ENCODE results near the gene SLC36A1.

Gene SLC36A1

GRCh38 chr5:151528996-151529395 is 81.6 kb downstream of the SLC36A1 start:
- no peak overlapping the region for H3K4me2 ChIP-seq (ENCODE audit: low read length)
- H3K9me3 ChIP-seq (ENCODE audit: control insufficient read depth, low read length): no peaks in the 10 kb centered on the region
- no peak overlapping the region for H3K9ac ChIP-seq
- TF ChIP-seq CTCF (IDR thresholded peaks at IDR 0.05): no peak
- no peak overlapping the region for H2AFZ ChIP-seq
- no peaks in the 10 kb centered on the region for H3K27me3 ChIP-seq (ENCODE audit: control insufficient read depth, insufficient read depth, low read length)
- no peak overlapping the region for H3K27ac ChIP-seq
- H3K36me3 ChIP-seq (ENCODE audit: control insufficient read depth, insufficient read depth, low read length): no peaks in the 10 kb centered on the region
- H3K4me1 ChIP-seq: no peaks in the 10 kb centered on the region
- H3K79me2 ChIP-seq: peaks cover 3% of the 10 kb centered on the region
- no peak overlapping the region for H3K4me3 ChIP-seq (ENCODE audit: low read depth, low read length)

- H3K4me2 ChIP-seq (ENCODE audit: low read length): no peak overlapping the region
- TF ChIP-seq CTCF (IDR thresholded peaks at IDR 0.05): no peak
These were observed 84.2 kb downstream of the SLC36A1 start for GRCh38 chr5:151531581-151531980.

GRCh38 chr5:151532416-151532815 is 85.0 kb downstream of the SLC36A1 start:
- no peak overlapping the region for H3K27ac ChIP-seq
- H3K9me3 ChIP-seq (ENCODE audit: control insufficient read depth, low read length): no peaks in the 10 kb centered on the region
- no peak for TF ChIP-seq CTCF (IDR thresholded peaks at IDR 0.05)
- H2AFZ ChIP-seq: no peak overlapping the region
- H3K9ac ChIP-seq: no peak overlapping the region
- H3K27me3 ChIP-seq (ENCODE audit: control insufficient read depth, insufficient read depth, low read length): no peaks in the 10 kb centered on the region
- H3K4me2 ChIP-seq (ENCODE audit: low read length): no peak overlapping the region
- H3K79me2 ChIP-seq: no peaks in the 10 kb centered on the region
- H3K4me1 ChIP-seq: no peaks in the 10 kb centered on the region
- no peak overlapping the region for H3K4me3 ChIP-seq (ENCODE audit: low read depth, low read length)
- H3K36me3 ChIP-seq (ENCODE audit: control insufficient read depth, insufficient read depth, low read length): no peaks in the 10 kb centered on the region

More at GRCh38 chr5:151531581-151531980, 84.2 kb downstream of the SLC36A1 start:
- Histone ChIP-seq H2AFZ (no peak overlapping the region), H3K4me3 (ENCODE audit: low read depth, low read length) (no peak overlapping the region), H3K27ac (no peak overlapping the region), H3K9me3 (ENCODE audit: control insufficient read depth, low read length) (no peaks in the 10 kb centered on the region), H3K27me3 (ENCODE audit: control insufficient read depth, insufficient read depth, low read length) (no peaks in the 10 kb centered on the region), H3K79me2 (peaks cover 3% of the 10 kb centered on the region), H3K36me3 (ENCODE audit: control insufficient read depth, insufficient read depth, low read length) (no peaks in the 10 kb centered on the region), H3K4me1 (no peaks in the 10 kb centered on the region), H3K9ac (no peak overlapping the region)

- Histone ChIP-seq H3K4me2 (ENCODE audit: low read length) (no peak overlapping the region), H3K27me3 (ENCODE audit: control insufficient read depth, insufficient read depth, low read length) (no peaks in the 10 kb centered on the region), H3K36me3 (ENCODE audit: control insufficient read depth, insufficient read depth, low read length) (no peaks in the 10 kb centered on the region), H3K79me2 (no peaks in the 10 kb centered on the region), H2AFZ (no peak overlapping the region), H3K27ac (no peak overlapping the region), H3K9me3 (ENCODE audit: control insufficient read depth, low read length) (no peaks in the 10 kb centered on the region), H3K9ac (no peak overlapping the region), H3K4me1 (no peaks in the 10 kb centered on the region), H3K4me3 (ENCODE audit: low read depth, low read length) (no peak overlapping the region)
- TF ChIP-seq CTCF (IDR thresholded peaks at IDR 0.05): no peak
These were observed 86.9 kb downstream of the SLC36A1 start for GRCh38 chr5:151534350-151534749.

- no peak overlapping the region for H3K4me3 ChIP-seq (ENCODE audit: low read depth, low read length)
- H3K36me3 ChIP-seq (ENCODE audit: control insufficient read depth, insufficient read depth, low read length): no peaks in the 10 kb centered on the region
- H2AFZ ChIP-seq: no peak overlapping the region
- H3K27ac ChIP-seq: no peak overlapping the region
- TF ChIP-seq CTCF (IDR thresholded peaks at IDR 0.05): no peak
- H3K79me2 ChIP-seq: no peaks in the 10 kb centered on the region
- H3K9ac ChIP-seq: no peak overlapping the region
- H3K4me1 ChIP-seq: no peaks in the 10 kb centered on the region
- H3K9me3 ChIP-seq (ENCODE audit: control insufficient read depth, low read length): no peaks in the 10 kb centered on the region
- no peak overlapping the region for H3K4me2 ChIP-seq (ENCODE audit: low read length)
- H3K27me3 ChIP-seq (ENCODE audit: control insufficient read depth, insufficient read depth, low read length): no peaks in the 10 kb centered on the region
These were observed 89.6 kb downstream of the SLC36A1 start for GRCh38 chr5:151537044-151537443.

Measured in parathyroid adenoma (tissue), 2 donors.